Measurements from ENCODE around the gene ANKMY1.
"Not testable (repeated sequence)": the region's sequence is repeated elsewhere in the genome, so short reads cannot be mapped to it uniquely, and the experiment has no call there.

The ANKMY1 gene

GRCh38 chr2:240539101-240539500 is 18.7 kb downstream of the ANKMY1 start:
- not testable (repeated sequence) for DNase-seq

- no peak for DNase-seq
These were observed 19.6 kb downstream of the ANKMY1 start for GRCh38 chr2:240538031-240538780.

GRCh38 chr2:240532031-240532775 is 25.6 kb downstream of the ANKMY1 start:
- DNase-seq, result no peak

- no peak for DNase-seq
These were observed 26.8 kb downstream of the ANKMY1 start for GRCh38 chr2:240531038-240531437.

GRCh38 chr2:240530181-240530580 is 27.6 kb downstream of the ANKMY1 start:
- DNase-seq, result no peak

- no peak for DNase-seq
These were observed 28.3 kb downstream of the ANKMY1 start for GRCh38 chr2:240529344-240529999.

GRCh38 chr2:240528406-240529040 is 29.3 kb downstream of the ANKMY1 start:
- no peak for DNase-seq

- DNase-seq, result no peak
These were observed 30.5 kb downstream of the ANKMY1 start for GRCh38 chr2:240527153-240527750.

GRCh38 chr2:240526521-240526920 is 31.3 kb downstream of the ANKMY1 start:
- no peak for DNase-seq

- no peak for DNase-seq
These were observed 32.0 kb downstream of the ANKMY1 start for GRCh38 chr2:240525802-240526201.

- DNase-seq, result no peak
These were observed 32.6 kb downstream of the ANKMY1 start for GRCh38 chr2:240524963-240525718.

GRCh38 chr2:240523451-240524281 is 34.1 kb downstream of the ANKMY1 start:
- DNase-seq, result no peak

- DNase-seq, result no peak
These were observed 35.4 kb downstream of the ANKMY1 start for GRCh38 chr2:240522406-240522805.

- DNase-seq, result peak; percentile 24
These were observed 35.9 kb downstream of the ANKMY1 start for GRCh38 chr2:240521885-240522284.

GRCh38 chr2:240520974-240521350 is 36.8 kb downstream of the ANKMY1 start:
- DNase-seq, result no peak

- DNase-seq, result no peak
These were observed 37.4 kb downstream of the ANKMY1 start for GRCh38 chr2:240520130-240520973.

- DNase-seq, result no peak
These were observed 38.2 kb downstream of the ANKMY1 start for GRCh38 chr2:240519396-240520129.

GRCh38 chr2:240518981-240519380 is 38.8 kb downstream of the ANKMY1 start:
- DNase-seq, result no peak

GRCh38 chr2:240517342-240517741 is 40.4 kb downstream of the ANKMY1 start:
- DNase-seq, result no peak

- DNase-seq, result no peak
These were observed 43.2 kb downstream of the ANKMY1 start for GRCh38 chr2:240514631-240515030.
